ENCODE data around the gene LPCAT3.

DNA sequence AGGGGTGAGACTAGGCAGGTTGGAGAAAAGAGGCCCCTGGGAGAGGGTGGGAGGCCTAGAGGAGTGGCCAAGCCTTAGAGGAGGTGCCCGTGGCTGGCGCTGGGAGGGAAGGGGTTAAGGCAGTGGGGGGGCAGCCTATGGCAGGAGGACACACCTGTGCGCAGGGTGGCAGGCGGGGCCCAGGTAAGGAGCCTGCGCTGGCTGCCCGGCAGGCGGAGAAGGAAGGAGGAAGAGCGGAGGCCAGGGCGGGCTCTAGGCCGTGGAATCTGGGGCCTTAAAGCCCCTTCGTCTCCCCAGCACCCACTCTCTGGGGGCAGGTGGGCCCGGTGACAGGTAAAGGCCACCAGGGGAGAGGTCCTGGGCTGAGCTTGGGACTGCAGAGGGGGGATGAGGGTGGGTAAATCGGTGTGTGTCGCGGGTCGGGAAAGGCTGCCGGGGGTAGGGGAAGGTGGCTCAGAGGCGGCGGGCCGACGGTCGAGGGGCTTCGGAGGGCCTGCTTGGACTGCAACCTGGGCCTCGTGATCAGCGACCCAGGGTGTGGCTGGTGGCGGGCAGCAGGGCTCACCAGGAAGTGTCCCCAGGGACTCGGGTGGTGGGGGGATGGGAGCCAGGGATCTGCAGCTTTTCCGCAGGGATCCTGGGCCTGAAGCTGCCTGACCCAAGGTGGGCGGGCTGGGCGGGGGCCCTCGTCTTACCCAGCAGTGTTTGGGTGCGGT lies 55.1 kb downstream of the LPCAT3 start:
- TF ChIP-seq YY1 (IDR thresholded peaks at IDR 0.05; ENCODE audit: low read depth) (0 out of 2 replicates have a peak, but pooled peaks have one; percentile 33), EGR1 (IDR thresholded peaks at IDR 0.05) (0 out of 2 replicates have a peak, but pooled peaks have one; percentile 7), EP300 (IDR thresholded peaks at IDR 0.05; ENCODE audit: borderline replicate concordance) (peak; percentile 35; the same call in 1 of the 2 replicates), FOXM1 (IDR thresholded peaks at IDR 0.05; ENCODE audit: borderline replicate concordance, low read depth) (no peak), CREB1 (IDR thresholded peaks at IDR 0.05; ENCODE audit: low read depth) (no peak), TCF12 (IDR thresholded peaks at IDR 0.05; ENCODE audit: low read depth) (peak; percentile 69), CEBPB (IDR thresholded peaks at IDR 0.05) (no peak), TAF1 (IDR thresholded peaks at IDR 0.05; ENCODE audit: low read depth) (peak; percentile 97)
- TF ChIP-seq, protein P1, sequence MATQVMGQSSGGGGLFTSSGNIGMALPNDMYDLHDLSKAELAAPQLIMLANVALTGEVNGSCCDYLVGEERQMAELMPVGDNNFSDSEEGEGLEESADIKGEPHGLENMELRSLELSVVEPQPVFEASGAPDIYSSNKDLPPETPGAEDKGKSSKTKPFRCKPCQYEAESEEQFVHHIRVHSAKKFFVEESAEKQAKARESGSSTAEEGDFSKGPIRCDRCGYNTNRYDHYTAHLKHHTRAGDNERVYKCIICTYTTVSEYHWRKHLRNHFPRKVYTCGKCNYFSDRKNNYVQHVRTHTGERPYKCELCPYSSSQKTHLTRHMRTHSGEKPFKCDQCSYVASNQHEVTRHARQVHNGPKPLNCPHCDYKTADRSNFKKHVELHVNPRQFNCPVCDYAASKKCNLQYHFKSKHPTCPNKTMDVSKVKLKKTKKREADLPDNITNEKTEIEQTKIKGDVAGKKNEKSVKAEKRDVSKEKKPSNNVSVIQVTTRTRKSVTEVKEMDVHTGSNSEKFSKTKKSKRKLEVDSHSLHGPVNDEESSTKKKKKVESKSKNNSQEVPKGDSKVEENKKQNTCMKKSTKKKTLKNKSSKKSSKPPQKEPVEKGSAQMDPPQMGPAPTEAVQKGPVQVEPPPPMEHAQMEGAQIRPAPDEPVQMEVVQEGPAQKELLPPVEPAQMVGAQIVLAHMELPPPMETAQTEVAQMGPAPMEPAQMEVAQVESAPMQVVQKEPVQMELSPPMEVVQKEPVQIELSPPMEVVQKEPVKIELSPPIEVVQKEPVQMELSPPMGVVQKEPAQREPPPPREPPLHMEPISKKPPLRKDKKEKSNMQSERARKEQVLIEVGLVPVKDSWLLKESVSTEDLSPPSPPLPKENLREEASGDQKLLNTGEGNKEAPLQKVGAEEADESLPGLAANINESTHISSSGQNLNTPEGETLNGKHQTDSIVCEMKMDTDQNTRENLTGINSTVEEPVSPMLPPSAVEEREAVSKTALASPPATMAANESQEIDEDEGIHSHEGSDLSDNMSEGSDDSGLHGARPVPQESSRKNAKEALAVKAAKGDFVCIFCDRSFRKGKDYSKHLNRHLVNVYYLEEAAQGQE (IDR thresholded peaks at IDR 0.05; ENCODE audit: low read depth), result 0 out of 2 replicates have a peak, but pooled peaks have one; percentile 8
- TF ChIP-seq, protein P2, sequence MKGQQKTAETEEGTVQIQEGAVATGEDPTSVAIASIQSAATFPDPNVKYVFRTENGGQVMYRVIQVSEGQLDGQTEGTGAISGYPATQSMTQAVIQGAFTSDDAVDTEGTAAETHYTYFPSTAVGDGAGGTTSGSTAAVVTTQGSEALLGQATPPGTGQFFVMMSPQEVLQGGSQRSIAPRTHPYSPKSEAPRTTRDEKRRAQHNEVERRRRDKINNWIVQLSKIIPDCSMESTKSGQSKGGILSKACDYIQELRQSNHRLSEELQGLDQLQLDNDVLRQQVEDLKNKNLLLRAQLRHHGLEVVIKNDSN (IDR thresholded peaks at IDR 0.05), result peak; percentile 43

All from Ishikawa (cell line).